ENCODE measurements around the gene DCHS1. TPM values are rescaled to one million over a fixed set of nuclear protein-coding genes. Genes with fewer than 3 reads are reported as not detected.

The DCHS1 gene
- total RNA-seq, 1 donor from 2014 or later, result 156 TPM

DNA sequence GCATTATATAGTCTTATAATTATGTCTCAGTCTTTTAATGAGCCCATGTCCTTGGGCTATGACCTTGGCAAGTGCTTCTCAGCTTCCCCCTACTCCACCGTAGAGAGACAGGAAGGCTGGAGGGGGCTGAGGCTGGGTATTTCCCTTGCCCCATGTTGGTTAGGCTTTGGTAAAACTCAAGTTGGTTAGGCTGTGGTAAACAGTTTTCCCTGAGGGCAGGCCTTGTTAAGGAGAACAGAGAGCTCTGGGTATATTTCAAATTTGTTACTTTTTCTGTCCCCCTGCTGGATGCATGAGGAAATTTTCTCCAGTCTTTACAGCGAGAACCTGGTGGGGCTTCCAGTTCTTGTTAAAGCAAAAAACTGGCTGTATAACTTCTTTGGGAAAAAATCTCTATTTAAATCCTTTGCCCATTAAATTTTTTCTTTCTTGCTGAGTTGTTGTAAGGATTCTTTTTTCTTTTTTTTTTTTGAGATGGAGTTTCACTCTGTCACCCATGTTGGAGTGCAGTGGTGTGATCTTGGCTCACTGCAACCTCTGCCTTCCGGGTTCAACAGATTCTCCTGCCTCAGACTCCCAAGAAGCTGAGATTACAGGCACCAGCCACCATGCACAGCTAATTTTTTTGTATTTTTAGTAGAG lies 12.2 kb upstream of the DCHS1 start:
- Mint-ChIP-seq H3K9me3 (ENCODE audit: unreplicated experiment) (no peaks in the 10 kb centered on the region), H3K4me3 (ENCODE audit: unreplicated experiment) (no peak overlapping the region), H3K4me1 (ENCODE audit: unreplicated experiment) (peaks cover 37% of the 10 kb centered on the region), H3K27me3 (ENCODE audit: unreplicated experiment) (peaks cover 9% of the 10 kb centered on the region), H3K36me3 (ENCODE audit: low read depth, unreplicated experiment) (peaks cover 12% of the 10 kb centered on the region), H3K27ac (ENCODE audit: unreplicated experiment) (no peak overlapping the region)
- TF ChIP-seq CTCF (IDR thresholded peaks at IDR 0.05; ENCODE audit: unreplicated experiment), result peak; percentile 71
- no peak for DNase-seq (ENCODE audit: low spot score)

GRCh38 chr11:6666302-6667183 lies 10.9 kb upstream of the DCHS1 start:
- H3K4me3 Mint-ChIP-seq (ENCODE audit: unreplicated experiment), result no peak overlapping the region
- H3K36me3 Mint-ChIP-seq (ENCODE audit: low read depth, unreplicated experiment), result peaks cover 13% of the 10 kb centered on the region

DNA sequence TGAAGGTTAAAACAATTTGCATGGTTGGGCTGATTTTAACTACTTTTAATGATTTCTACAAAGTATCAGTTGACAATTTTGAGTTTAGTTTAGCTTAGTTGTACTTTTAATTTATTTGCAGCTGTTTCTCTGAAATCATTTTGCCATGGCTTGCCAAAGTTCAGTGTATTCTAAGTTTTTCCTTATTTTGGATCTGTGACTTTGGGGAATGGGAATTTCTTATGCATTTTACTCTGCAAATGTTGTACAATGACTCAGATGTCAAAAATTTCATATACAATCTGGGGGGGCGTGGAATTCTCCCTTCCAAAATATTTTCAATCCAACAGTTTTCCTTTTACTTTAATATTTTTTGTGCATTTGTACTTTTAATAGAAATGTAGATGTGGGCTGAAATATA lies 8.9 kb upstream of the DCHS1 start:
- Mint-ChIP-seq H3K27ac (ENCODE audit: unreplicated experiment) (no peak overlapping the region), H3K4me3 (ENCODE audit: unreplicated experiment) (no peak overlapping the region), H3K27me3 (ENCODE audit: unreplicated experiment) (peaks cover 6% of the 10 kb centered on the region), H3K4me1 (ENCODE audit: unreplicated experiment) (peaks cover 14% of the 10 kb centered on the region), H3K36me3 (ENCODE audit: low read depth, unreplicated experiment) (peaks cover 4% of the 10 kb centered on the region), H3K9me3 (ENCODE audit: unreplicated experiment) (no peaks in the 10 kb centered on the region)
- TF ChIP-seq CTCF (IDR thresholded peaks at IDR 0.05; ENCODE audit: unreplicated experiment), result no peak
- no peak for DNase-seq (ENCODE audit: low spot score)

More at GRCh38 chr11:6666302-6667183, 10.9 kb upstream of the DCHS1 start:
- H3K4me1 Mint-ChIP-seq (ENCODE audit: unreplicated experiment), result peaks cover 24% of the 10 kb centered on the region
- no peak overlapping the region for H3K27ac Mint-ChIP-seq (ENCODE audit: unreplicated experiment)
- peaks cover 9% of the 10 kb centered on the region for H3K27me3 Mint-ChIP-seq (ENCODE audit: unreplicated experiment)
- no peak for DNase-seq (ENCODE audit: low spot score)
- no peak for TF ChIP-seq CTCF (IDR thresholded peaks at IDR 0.05; ENCODE audit: unreplicated experiment)
- no peaks in the 10 kb centered on the region for H3K9me3 Mint-ChIP-seq (ENCODE audit: unreplicated experiment)

DNA sequence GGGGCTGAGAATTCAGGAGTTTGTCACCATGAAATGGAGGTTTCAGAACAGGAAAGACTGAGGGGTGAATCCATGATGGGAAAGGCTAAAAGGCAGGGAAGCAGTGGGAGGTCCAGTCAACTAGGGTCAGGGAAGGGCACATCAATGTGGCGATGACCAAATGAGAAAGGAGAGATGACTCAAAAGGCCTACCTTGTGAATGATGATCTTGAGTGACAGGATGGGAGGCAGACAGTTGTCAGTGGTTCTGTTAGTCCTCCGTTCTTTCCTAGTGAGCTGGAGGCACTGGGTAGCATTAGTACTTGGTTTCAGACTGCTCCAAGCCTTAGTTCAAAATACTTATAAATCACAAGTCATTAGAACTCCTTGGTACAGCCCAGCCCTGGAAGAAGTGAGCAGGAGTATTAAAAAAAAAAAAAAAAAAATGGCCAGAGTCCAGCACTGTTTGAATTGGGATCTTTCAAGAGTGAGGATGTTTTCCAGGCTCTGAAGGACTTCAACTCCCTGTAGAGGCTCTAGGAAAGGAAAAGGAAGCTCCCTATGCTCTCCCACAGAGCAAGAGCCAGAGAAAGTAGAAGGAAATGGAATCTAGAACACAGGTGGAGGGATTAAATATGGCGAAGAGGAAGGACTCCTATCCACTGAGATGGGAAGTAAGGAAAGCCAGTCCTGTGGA lies 8.3 kb upstream of the DCHS1 start:
- Mint-ChIP-seq H3K27me3 (ENCODE audit: unreplicated experiment) (peaks cover 6% of the 10 kb centered on the region), H3K4me1 (ENCODE audit: unreplicated experiment) (peaks cover 14% of the 10 kb centered on the region), H3K4me3 (ENCODE audit: unreplicated experiment) (peak overlapping the region; percentile 22), H3K36me3 (ENCODE audit: low read depth, unreplicated experiment) (peaks cover 4% of the 10 kb centered on the region), H3K9me3 (ENCODE audit: unreplicated experiment) (no peaks in the 10 kb centered on the region), H3K27ac (ENCODE audit: unreplicated experiment) (peak overlapping the region; percentile 86)
- DNase-seq (ENCODE audit: low spot score), result no peak
- TF ChIP-seq CTCF (IDR thresholded peaks at IDR 0.05; ENCODE audit: unreplicated experiment), result no peak

Measured in endothelial cell (in vitro differentiated cells).